OCI-LY7 (cell line): Measurements from ENCODE around the gene MTOR. TPM values are rescaled to one million over a fixed set of nuclear protein-coding genes. Genes with fewer than 3 reads are reported as not detected.
"Not testable (repeated sequence)": the region's sequence is repeated elsewhere in the genome, so short reads cannot be mapped to it uniquely, and the experiment has no call there.

Experiments
- BruUV-seq: library from RNA; stranded (reverse); fragments of 400-500 nt; replicated peaks from 2 replicates; lab custom pipeline; 2021; lab: Mats Ljungman, UMichigan
- CTCF ChIA-PET: fragments of 300-600 bp; sonication (Branson Sonifier 250); formaldehyde crosslinking; loops from one replicate; lab custom pipeline; 2022; ENCODE audit warnings: antibody characterized with exemption; ENCODE audit not compliant: unreplicated experiment; lab: Charles Lee
- POLR2A ChIA-PET: fragments of 300-600 bp; sonication (Branson Sonifier 250); formaldehyde crosslinking; loops from one replicate; lab custom pipeline; 2022; ENCODE audit warnings: antibody characterized with exemption; lab: Charles Lee
- DNase-seq: peaks from one replicate; pipeline ENCODE4 v3.0.0-alpha.2; 2015; ENCODE audit warnings: low spot score
- H2AFZ ChIP-seq: fragments of 200-600 bp; sonication (generic), shearing (Covaris generic); 2 replicates; pipeline ENCODE4 v1.6.1; 2014; ENCODE audit warnings: mild to moderate bottlenecking, antibody characterized with exemption, low read length, moderate library complexity
- H3K27ac ChIP-seq: fragments of 200-600 bp; sonication (generic); 2 replicates; pipeline ENCODE4 v1.5.1; 2014; ENCODE audit warnings: mixed run types, low read depth, mild to moderate bottlenecking, moderate library complexity, low read length, inconsistent platforms; ENCODE audit not compliant: poor library complexity, severe bottlenecking
- H3K36me3 ChIP-seq: fragments of 200-600 bp; sonication (generic); 2 replicates; pipeline ENCODE4 v1.6.1; 2014; ENCODE audit warnings: mild to moderate bottlenecking, antibody characterized with exemption, low read length, moderate library complexity, mixed read lengths; ENCODE audit not compliant: insufficient read depth
- H3K4me1 ChIP-seq: fragments of 200-600 bp; sonication (generic); 2 replicates; pipeline ENCODE4 v1.5.1; 2014; ENCODE audit warnings: mild to moderate bottlenecking, low read length; ENCODE audit not compliant: insufficient read depth, poor library complexity, severe bottlenecking
- H3K4me2 ChIP-seq: fragments of 200-600 bp; sonication (generic); 2 replicates; pipeline ENCODE4 v1.6.1; 2014; ENCODE audit warnings: mild to moderate bottlenecking, low read length
- H3K4me3 ChIP-seq: fragments of 200-600 bp; sonication (generic); 2 replicates; pipeline ENCODE4 v1.5.1; 2014; ENCODE audit warnings: mild to moderate bottlenecking, low read depth, low read length; ENCODE audit not compliant: poor library complexity, severe bottlenecking
- H3K79me2 ChIP-seq: fragments of 200-600 bp; sonication (generic); 2 replicates; pipeline ENCODE4 v1.6.1; 2016; ENCODE audit warnings: low read depth, mild to moderate bottlenecking, low read length, moderate library complexity, mixed read lengths; ENCODE audit not compliant: insufficient read depth
- H3K9me2 ChIP-seq: fragments of 200-600 bp; sonication (generic); 2 replicates; pipeline ENCODE4 v1.6.1; 2016; ENCODE audit warnings: mild to moderate bottlenecking, low read length, mixed read lengths; ENCODE audit not compliant: insufficient read depth
- H3K9me3 ChIP-seq: fragments of 200-600 bp; sonication (generic); 2 replicates; pipeline ENCODE4 v1.6.1; 2014; ENCODE audit warnings: mild to moderate bottlenecking, mixed run types, low read length, mixed read lengths
- H4K20me1 ChIP-seq: fragments of 200-600 bp; sonication (generic); 2 replicates; pipeline ENCODE4 v1.6.1; 2014; ENCODE audit warnings: mild to moderate bottlenecking, antibody characterized with exemption, low read length, moderate library complexity, mixed read lengths; ENCODE audit not compliant: insufficient read depth
- EZH2phosphoT487 ChIP-seq: fragments of 200-600 bp; sonication (generic); IDR thresholded peaks from 2 replicates; pipeline ENCODE4 v1.6.1; 2018; ENCODE audit warnings: low read depth, borderline replicate concordance, mild to moderate bottlenecking, mixed run types, antibody characterized with exemption, low read length, moderate library complexity, mixed read lengths
- intact Hi-C: fragments of 100-400 bp; cut with micrococcal nuclease; formaldehyde crosslinking; loops from one replicate; pipeline ENCODE4 v1.10.0; 2022; ENCODE audit not compliant: unreplicated experiment
- total RNA-seq, 2 experiments: library from RNA; depleted of rRNA in 1 of 2; stranded (reverse); fragments of >200 nt in 1 of 2; shearing (Covaris generic) in 1 of 2; gene quantifications; 2 replicates each; pipeline ENCODE4 v1.2.3, GENCODE V29; 2014 to 2022
- TF ChIP-seq, protein P1 (sequence below): fragments of 200-600 bp; sonication (generic); conservative IDR thresholded peaks from 2 replicates; pipeline ENCODE4 v1.5.1; 2014; ENCODE audit warnings: mild to moderate bottlenecking, antibody characterized with exemption, low read length, moderate library complexity, mixed read lengths

The MTOR gene
- total RNA-seq, 2 experiments from 2014 or later, result 41.1 to 58.6 TPM

DNA sequence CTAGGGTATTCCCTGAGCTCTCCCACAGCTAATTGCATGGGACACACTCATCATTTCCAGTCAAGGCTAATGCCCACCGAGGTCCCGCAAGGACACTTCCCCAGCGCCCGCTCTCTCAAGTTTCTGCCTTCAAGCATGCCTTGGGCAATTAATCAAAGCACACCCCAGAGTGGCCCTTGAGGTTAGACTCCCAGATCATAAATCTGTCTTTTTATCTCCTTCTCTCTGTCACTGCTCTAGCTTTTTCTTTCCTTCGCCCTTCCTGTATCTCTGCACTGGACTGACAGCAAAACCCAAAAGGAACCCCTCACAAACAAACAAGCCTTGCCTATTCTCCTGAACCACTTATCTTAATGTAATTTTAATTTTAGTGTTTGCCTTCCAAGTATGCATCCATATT lies 154.8 kb downstream of the MTOR start:
- TF ChIP-seq, protein P1, sequence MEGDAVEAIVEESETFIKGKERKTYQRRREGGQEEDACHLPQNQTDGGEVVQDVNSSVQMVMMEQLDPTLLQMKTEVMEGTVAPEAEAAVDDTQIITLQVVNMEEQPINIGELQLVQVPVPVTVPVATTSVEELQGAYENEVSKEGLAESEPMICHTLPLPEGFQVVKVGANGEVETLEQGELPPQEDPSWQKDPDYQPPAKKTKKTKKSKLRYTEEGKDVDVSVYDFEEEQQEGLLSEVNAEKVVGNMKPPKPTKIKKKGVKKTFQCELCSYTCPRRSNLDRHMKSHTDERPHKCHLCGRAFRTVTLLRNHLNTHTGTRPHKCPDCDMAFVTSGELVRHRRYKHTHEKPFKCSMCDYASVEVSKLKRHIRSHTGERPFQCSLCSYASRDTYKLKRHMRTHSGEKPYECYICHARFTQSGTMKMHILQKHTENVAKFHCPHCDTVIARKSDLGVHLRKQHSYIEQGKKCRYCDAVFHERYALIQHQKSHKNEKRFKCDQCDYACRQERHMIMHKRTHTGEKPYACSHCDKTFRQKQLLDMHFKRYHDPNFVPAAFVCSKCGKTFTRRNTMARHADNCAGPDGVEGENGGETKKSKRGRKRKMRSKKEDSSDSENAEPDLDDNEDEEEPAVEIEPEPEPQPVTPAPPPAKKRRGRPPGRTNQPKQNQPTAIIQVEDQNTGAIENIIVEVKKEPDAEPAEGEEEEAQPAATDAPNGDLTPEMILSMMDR, result no peak
- no peak for TF ChIP-seq EZH2phosphoT487
- no TSS peak for BruUV-seq
- CTCF ChIA-PET, result no interaction called here

DNA sequence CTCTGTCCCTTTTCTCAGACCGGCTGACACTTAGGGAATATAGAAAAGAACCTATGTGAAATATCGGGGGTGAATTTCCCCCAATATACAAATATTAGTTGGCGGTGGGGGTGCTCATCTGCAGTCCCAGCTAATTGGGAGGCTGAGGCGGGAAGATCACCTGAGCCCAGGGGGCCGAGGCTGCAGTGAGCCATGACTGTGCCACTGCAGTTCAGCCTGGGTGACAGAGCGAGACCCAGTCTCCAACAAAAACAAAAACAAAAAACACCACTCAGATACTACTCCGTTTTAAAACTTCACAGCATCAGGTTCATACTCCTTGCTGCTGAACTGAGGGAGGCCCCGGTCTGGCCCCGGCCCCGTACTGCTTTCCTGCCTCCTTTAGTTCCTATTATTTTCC lies 156.8 kb downstream of the MTOR start:
- POLR2A ChIA-PET, result no interaction called here
- Histone ChIP-seq H3K79me2 (no peaks in the 10 kb centered on the region), H4K20me1 (no peaks in the 10 kb centered on the region), H3K9me3 (no peaks in the 10 kb centered on the region), H3K4me2 (no peak overlapping the region), H3K27ac (no peak overlapping the region), H3K4me1 (no peaks in the 10 kb centered on the region), H3K4me3 (no peak overlapping the region), H3K9me2 (no peaks in the 10 kb centered on the region), H2AFZ (no peak overlapping the region), H3K36me3 (peaks cover 37% of the 10 kb centered on the region)
- CTCF ChIA-PET, result no interaction called here
- no TSS peak for BruUV-seq
- TF ChIP-seq, protein P1, result no peak
- TF ChIP-seq EZH2phosphoT487, result no peak
- intact Hi-C loops, result no loop called here
- no peak for DNase-seq

More for the DNA sequence above, 154.8 kb downstream of the MTOR start:
- H3K4me1 ChIP-seq, result no peaks in the 10 kb centered on the region
- POLR2A ChIA-PET, result interaction anchor here (0.5 to 1.7 kb wide), 3 partner anchors 8 to 144 kb away, joined by 3 to 7 read pairs (median 4); partner anchors contain the start of gene EXOSC10
- H3K9me3 ChIP-seq, result no peaks in the 10 kb centered on the region
- H3K79me2 ChIP-seq, result no peaks in the 10 kb centered on the region
- no peak overlapping the region for H2AFZ ChIP-seq
- intact Hi-C loops, result no loop called here
- peaks cover 45% of the 10 kb centered on the region for H3K36me3 ChIP-seq
- H3K27ac ChIP-seq, result no peak overlapping the region
- no peak overlapping the region for H3K4me3 ChIP-seq
- DNase-seq, result no peak
- no peak overlapping the region for H3K4me2 ChIP-seq
- H3K9me2 ChIP-seq, result no peaks in the 10 kb centered on the region
- no peaks in the 10 kb centered on the region for H4K20me1 ChIP-seq

DNA sequence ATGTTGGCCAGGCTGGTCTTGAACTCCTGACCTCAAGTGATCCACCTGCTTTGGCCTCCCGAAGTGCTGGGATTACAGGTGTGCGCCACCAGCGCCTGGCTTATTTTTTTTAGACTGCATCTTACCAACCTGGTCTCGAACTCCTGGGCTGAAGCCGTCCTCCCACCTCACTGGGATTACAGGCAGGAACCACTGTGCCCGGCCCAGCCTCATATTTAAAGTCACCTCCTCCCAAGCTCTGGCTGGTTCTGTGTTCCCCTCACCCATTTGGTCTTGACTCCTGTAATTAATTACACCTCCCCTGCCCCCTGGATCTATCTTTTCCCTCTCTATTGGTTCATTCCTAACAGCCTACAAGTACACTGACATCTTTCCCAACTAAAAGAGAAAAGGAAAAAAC lies 161.0 kb downstream of the MTOR start:
- no peak overlapping the region for H3K4me3 ChIP-seq
- POLR2A ChIA-PET, result interaction anchor here (0.5 to 1.0 kb wide), 2 partner anchors 21 to 30 kb away, joined by 3 to 5 read pairs; no protein-coding TSS in a partner anchor
- H3K36me3 ChIP-seq, result peaks cover 26% of the 10 kb centered on the region
- BruUV-seq, result no TSS peak
- no peak overlapping the region for H3K27ac ChIP-seq
- no peak for DNase-seq
- H3K9me3 ChIP-seq, result no peaks in the 10 kb centered on the region
- no peak overlapping the region for H3K4me2 ChIP-seq
- TF ChIP-seq, protein P1, result no peak
- no peak for TF ChIP-seq EZH2phosphoT487
- CTCF ChIA-PET, result no interaction called here
- peaks cover 18% of the 10 kb centered on the region for H3K79me2 ChIP-seq
- no peaks in the 10 kb centered on the region for H4K20me1 ChIP-seq
- intact Hi-C loops, result no loop called here
- no peak overlapping the region for H2AFZ ChIP-seq
- no peaks in the 10 kb centered on the region for H3K9me2 ChIP-seq
- H3K4me1 ChIP-seq, result peaks cover 16% of the 10 kb centered on the region

DNA sequence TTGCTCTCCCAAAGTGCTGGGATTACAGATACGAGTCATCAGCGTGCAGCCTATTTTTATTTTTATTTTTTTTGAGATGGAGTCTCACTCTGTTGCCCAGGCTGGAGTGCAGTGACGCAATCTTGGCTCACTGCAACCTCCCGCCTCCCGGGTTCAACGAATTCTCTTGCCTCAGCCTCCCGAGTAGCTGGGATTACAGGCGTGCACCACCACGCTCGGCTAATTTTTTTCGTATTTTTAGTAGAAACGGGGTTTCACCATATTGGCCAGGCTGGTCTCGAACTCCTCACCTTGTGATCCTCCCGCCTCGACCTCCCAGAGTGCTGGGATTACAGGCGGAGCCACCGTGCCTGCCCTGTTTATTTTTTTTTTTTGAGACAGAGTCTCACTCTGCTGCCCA lies 161.5 kb downstream of the MTOR start:
- BruUV-seq, H3K27ac ChIP-seq, H2AFZ ChIP-seq, H3K4me3 ChIP-seq, DNase-seq, H3K9me2 ChIP-seq, H3K9me3 ChIP-seq, intact Hi-C loops, CTCF ChIA-PET, H3K4me2 ChIP-seq, H4K20me1 ChIP-seq: not testable (repeated sequence)
- Histone ChIP-seq H3K79me2 (peaks cover 18% of the 10 kb centered on the region), H3K36me3 (peaks cover 26% of the 10 kb centered on the region), H3K4me1 (peaks cover 16% of the 10 kb centered on the region)
- POLR2A ChIA-PET, result interaction anchor here (0.6 to 1.0 kb wide), 2 partner anchors 31 to 249 kb away, joined by 3 to 5 read pairs; no protein-coding TSS in a partner anchor
